ENCODE measurements around the gene METTL2A.

DNA sequence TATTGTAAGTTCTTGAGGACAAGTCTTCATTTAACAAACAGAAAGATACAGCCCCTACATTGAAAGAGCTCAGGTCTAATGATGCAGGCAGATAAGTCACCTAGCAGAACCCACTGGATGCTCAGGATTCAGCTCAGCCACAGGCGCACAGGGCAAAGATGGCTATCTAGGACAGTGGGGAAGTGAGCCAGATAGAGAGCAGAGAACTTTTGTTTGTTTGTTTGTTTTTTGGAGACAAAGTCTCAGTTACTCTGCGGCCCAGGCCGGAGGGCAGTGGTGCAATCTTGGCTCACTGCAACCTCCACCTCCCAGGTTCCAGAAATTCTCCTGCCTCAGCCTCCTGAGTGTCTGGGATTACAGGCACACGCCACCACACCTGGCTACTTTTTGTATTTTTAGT, 20.4 kb downstream of the METTL2A start:
- TF ChIP-seq, protein P1, sequence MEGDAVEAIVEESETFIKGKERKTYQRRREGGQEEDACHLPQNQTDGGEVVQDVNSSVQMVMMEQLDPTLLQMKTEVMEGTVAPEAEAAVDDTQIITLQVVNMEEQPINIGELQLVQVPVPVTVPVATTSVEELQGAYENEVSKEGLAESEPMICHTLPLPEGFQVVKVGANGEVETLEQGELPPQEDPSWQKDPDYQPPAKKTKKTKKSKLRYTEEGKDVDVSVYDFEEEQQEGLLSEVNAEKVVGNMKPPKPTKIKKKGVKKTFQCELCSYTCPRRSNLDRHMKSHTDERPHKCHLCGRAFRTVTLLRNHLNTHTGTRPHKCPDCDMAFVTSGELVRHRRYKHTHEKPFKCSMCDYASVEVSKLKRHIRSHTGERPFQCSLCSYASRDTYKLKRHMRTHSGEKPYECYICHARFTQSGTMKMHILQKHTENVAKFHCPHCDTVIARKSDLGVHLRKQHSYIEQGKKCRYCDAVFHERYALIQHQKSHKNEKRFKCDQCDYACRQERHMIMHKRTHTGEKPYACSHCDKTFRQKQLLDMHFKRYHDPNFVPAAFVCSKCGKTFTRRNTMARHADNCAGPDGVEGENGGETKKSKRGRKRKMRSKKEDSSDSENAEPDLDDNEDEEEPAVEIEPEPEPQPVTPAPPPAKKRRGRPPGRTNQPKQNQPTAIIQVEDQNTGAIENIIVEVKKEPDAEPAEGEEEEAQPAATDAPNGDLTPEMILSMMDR (IDR thresholded peaks at IDR 0.05), result no peak
- TF ChIP-seq POLR2AphosphoS5 (IDR thresholded peaks at IDR 0.05), result no peak
- no peak for TF ChIP-seq POLR2A (IDR thresholded peaks at IDR 0.05)
- TF ChIP-seq EP300 (IDR thresholded peaks at IDR 0.05), result no peak

All from suprapubic skin (tissue), 4 donors.